Regular cardiac myocyte (primary cell): Measurements from ENCODE around the gene CCDC13. TPM values are rescaled to one million over a fixed set of nuclear protein-coding genes. Genes with fewer than 3 reads are reported as not detected.

Source experiments
- total RNA-seq: library from RNA; depleted of rRNA; stranded (reverse); fragments of >200 nt; gene quantifications from 2 replicates; pipeline ENCODE4 v1.2.3, GENCODE V29; 2014

CCDC13 gene, protein sequence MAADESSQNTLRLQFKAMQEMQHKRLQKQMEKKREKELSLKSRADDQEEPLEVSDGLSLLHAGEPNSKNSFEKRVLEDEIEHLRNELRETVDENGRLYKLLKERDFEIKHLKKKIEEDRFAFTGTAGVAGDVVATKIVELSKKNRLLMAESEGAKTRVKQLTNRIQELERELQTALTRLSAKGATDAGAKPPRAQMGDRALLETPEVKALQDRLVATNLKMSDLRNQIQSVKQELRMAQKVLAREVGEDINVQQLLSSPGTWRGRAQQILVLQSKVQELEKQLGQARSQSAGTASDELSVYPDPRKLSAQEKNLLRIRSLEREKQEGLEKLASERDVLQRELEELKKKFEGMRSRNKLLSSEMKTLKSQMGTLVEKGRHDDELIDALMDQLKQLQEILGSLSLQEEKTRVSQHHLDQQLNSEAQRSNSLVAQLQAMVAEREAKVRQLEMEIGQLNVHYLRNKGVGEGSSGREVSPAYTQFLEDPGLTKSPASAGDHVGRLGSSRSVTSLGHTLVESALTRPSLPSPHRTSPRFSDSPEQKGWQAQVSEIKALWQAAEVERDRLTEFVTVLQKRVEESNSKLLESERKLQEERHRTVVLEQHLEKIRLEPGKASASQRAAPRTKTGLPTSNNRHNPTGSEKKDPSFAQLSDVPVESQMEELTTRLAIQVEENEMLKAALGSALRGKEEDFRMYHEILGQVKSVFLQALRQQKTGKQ
- total RNA-seq: 0.19 TPM in 1 of 2 replicates, not detected in the other

DNA sequence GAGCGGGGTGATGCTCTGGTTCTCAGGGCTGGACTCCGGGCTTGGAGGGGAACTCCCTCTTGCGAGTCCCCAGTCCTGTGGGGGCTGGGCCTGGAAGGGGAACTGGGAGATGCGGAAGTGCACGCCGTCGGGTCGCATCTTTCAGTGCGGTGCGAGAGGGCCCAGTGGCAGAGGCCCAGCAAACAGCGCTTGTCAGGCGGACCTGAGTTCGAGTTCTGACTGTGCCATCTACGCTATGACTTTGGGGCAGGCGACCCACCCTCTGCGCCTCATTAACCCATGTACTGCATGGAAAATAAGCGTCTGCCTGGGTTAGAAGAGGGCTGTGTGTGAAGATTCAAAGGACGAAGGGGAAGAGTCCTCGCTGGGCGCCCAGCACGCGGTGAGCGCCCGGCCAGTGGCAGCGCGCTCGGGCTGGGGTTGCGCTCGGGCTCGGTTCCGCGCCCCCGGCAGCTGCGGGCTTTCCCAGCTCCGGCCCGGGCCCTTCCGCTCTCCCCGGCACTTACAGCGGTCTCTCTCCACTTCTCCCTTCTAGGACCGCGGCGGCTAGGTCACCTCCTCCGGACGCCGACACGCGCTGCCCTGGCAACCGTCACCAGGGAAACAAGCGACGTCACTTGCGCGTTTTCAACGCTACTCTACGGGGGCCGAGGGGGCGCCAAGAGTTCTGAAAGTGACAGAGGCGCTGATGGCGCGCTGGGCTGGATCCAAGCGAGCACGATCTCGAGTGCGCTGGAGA, at the start of gene CCDC13:
Gene CCDC13 (minus strand): TSS at position 584 of the 739 bp plus-strand sequence. CDS start 14,908 bp downstream, outside the sequence.

DNA sequence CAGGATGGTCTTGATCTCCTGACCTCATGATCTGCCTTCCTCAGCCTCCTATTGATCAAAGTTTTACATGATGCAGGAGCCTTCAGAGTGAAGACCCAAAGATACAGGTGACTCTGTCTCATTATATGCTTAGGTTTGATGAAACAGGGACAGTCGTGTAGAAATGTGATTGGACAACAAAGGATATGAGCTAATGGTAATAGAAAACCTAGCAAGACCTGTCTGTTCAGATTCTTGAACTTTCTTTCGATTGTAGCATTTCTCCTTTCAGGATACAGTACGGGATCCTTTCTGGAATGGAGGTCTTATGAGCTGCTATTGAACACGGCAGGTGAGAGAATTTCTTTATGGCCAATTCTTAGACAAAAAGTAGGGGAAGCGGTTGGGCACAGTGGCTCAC, 36.1 kb upstream of the CCDC13 start, which contains the start of gene ACKR2:
Gene ACKR2 (plus strand): TSS at position 244 of the 400 bp plus-strand sequence. CDS start 55,058 bp downstream, outside the sequence.

DNA sequence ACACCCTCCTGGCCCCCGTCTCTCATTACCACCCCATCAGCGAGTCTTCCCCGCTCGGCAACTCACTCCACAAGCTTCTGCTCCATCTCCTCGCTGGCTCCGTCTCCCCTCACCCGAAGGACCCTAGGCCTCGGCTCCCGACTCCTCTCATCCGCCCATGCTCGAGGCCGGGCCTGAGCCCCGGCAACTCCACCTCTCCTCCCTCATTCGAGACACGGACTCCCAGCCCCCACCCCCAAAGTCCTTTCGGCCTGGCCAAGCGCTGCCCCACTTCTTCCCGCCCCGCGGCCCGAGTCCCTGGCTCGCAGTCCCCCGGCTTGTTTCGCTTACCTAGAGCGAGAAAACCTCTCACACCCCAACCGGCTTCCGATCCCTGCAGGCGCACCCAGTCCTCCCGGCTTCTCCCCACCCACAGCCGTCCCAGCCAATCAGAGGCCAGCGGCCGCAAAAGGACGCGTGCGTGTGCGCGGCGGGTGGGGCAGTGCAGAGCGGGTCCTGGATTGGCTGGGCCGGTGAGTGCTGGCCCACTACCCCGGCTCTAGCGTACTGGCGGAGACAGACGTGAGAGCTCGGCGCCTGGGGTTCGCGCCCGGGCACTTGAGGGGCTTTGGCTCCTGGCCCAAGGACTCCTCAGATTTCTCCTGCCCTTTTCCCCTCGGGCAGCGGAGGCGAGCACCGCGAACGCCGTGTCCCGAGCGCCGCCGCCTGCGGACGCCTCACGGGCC, 31.2 kb upstream of the CCDC13 start, which contains the start of gene HIGD1A:
Gene HIGD1A (minus strand): TSS at position 385 of the 725 bp plus-strand sequence. CDS start 10,237 bp downstream, outside the sequence.

Other genes with a start within 250 kb of the CCDC13 start
- 69.2 and 75.0 TPM in 2 replicates for gene SEC22C, start 191.3 kb downstream of the CCDC13 start, total RNA-seq
- 16.1 and 39.9 TPM in 2 replicates for gene SS18L2, start 182.4 kb downstream of the CCDC13 start, total RNA-seq
- gene NKTR, start 172.6 kb downstream of the CCDC13 start, total RNA-seq: 33.5 and 52.4 TPM in 2 replicates
- gene ZBTB47, start 119.6 kb downstream of the CCDC13 start, total RNA-seq: 28.6 and 29.6 TPM in 2 replicates
- gene KLHL40, start 87.7 kb downstream of the CCDC13 start, total RNA-seq: not detected in 2 replicates
- gene HHATL, start 70.5 kb downstream of the CCDC13 start, total RNA-seq: not detected in 2 replicates
- gene HIGD1A, start 31.2 kb upstream of the CCDC13 start, total RNA-seq: 160 and 208 TPM in 2 replicates
- gene ACKR2, start 36.2 kb upstream of the CCDC13 start, total RNA-seq: under 0.01 TPM in 1 of 2 replicates, not detected in the other
- not detected in 2 replicates for gene CYP8B1, start 102.6 kb upstream of the CCDC13 start, total RNA-seq
- gene ZNF662, start 132.9 kb upstream of the CCDC13 start, total RNA-seq: 0.77 and 0.85 TPM in 2 replicates
- 1.9 and 2.3 TPM in 2 replicates for gene GASK1A, start 206.1 kb upstream of the CCDC13 start, total RNA-seq